ENCODE measurements around the gene BAIAP2L1.

GRCh38 chr7:98366562-98366938 is 34.3 kb downstream of the BAIAP2L1 start:
- TF ChIP-seq YY1 (IDR thresholded peaks at IDR 0.05; ENCODE audit: insufficient read depth, insufficient read length) (no peak), ZNF274 (IDR thresholded peaks at IDR 0.05; ENCODE audit: low read depth, low read length) (no peak), SUZ12 (IDR thresholded peaks at IDR 0.05; ENCODE audit: extremely low read depth, insufficient read depth, insufficient read length) (no peak)
